ENCODE measurements around the gene ALPK3. TPM values are rescaled to one million over a fixed set of nuclear protein-coding genes. Genes with fewer than 3 reads are reported as not detected.

Gene ALPK3
- total RNA-seq, 6 donors from 2014 or later, result 7.9 to 36.4 (median 13.0) TPM

DNA sequence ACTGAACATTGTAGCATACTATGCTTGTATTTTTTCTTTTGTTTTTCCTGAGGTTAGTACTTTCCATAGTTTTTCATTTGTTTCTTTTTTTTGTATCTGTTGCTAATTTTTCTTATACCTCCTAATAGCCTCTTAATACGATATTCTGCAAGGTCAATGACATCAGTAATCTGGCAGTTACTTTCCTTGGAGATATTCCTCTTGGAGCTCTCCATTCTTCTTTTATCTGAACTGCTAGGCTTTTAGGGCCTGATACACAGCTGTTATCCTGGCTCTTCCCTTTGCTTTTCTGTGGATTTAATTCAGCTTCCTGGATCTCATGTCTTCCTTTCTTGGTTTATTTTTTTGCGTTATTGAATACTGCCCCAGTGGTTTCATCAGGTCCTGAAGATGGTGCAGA is 12.9 kb downstream of the ALPK3 start:
- DNase-seq (no peak), ATAC-seq (ENCODE audit: low FRiP score in 2 of 2) (no peak)
- Histone ChIP-seq H3K9me3 (no peaks in the 10 kb centered on the region), H3K27ac (no peak overlapping the region), H3K27me3 (no peaks in the 10 kb centered on the region), H3K36me3 (no peaks in the 10 kb centered on the region), H3K4me3 (no peak overlapping the region), H3K4me1 (peaks cover 0 to 14% (median 8%) of the 10 kb centered on the region in 4 donors)
- WGBS, 2 donors, result 71 to 78% methylated on average over 2 of the region's 2 CpGs
- TF ChIP-seq, protein P1, sequence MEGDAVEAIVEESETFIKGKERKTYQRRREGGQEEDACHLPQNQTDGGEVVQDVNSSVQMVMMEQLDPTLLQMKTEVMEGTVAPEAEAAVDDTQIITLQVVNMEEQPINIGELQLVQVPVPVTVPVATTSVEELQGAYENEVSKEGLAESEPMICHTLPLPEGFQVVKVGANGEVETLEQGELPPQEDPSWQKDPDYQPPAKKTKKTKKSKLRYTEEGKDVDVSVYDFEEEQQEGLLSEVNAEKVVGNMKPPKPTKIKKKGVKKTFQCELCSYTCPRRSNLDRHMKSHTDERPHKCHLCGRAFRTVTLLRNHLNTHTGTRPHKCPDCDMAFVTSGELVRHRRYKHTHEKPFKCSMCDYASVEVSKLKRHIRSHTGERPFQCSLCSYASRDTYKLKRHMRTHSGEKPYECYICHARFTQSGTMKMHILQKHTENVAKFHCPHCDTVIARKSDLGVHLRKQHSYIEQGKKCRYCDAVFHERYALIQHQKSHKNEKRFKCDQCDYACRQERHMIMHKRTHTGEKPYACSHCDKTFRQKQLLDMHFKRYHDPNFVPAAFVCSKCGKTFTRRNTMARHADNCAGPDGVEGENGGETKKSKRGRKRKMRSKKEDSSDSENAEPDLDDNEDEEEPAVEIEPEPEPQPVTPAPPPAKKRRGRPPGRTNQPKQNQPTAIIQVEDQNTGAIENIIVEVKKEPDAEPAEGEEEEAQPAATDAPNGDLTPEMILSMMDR (IDR thresholded peaks at IDR 0.05), result no peak
- TF ChIP-seq POLR2A (IDR thresholded peaks at IDR 0.05) (no peak), EP300 (IDR thresholded peaks at IDR 0.05) (no peak), POLR2AphosphoS5 (IDR thresholded peaks at IDR 0.05) (no peak)

DNA sequence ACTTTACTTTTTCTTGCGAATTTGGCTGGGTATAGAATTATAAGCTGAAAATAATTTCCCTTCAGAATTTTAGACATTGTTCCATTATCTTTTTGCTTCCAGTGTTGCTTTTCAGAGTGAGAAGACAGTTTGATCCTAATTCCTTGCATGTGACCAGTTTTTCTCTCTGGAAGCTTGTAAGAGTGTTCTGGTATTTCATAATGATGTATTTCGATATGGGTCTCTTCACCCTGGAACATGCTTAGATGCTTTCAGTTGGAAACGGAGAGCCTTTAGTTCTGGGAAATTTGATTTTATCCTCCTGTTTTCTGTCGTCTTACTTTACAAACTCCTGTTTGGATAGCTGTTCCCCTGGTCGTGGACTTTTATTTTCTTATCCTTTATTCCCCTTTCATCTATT is 13.9 kb downstream of the ALPK3 start:
- DNase-seq, result no peak
- Histone ChIP-seq H3K4me1 (peaks cover 0 to 14% (median 8%) of the 10 kb centered on the region in 4 donors), H3K4me3 (no peak overlapping the region), H3K27me3 (no peaks in the 10 kb centered on the region), H3K36me3 (no peaks in the 10 kb centered on the region), H3K9me3 (no peaks in the 10 kb centered on the region), H3K27ac (no peak overlapping the region)
- WGBS, 2 donors, result 84 to 90% methylated on average over 5 of the region's 5 CpGs
- TF ChIP-seq POLR2A (IDR thresholded peaks at IDR 0.05), result no peak
- TF ChIP-seq, protein P1 (IDR thresholded peaks at IDR 0.05), result no peak
- no peak for TF ChIP-seq POLR2AphosphoS5 (IDR thresholded peaks at IDR 0.05)
- TF ChIP-seq EP300 (IDR thresholded peaks at IDR 0.05), result no peak
- ATAC-seq (ENCODE audit: low FRiP score in 2 of 2), result no peak

DNA sequence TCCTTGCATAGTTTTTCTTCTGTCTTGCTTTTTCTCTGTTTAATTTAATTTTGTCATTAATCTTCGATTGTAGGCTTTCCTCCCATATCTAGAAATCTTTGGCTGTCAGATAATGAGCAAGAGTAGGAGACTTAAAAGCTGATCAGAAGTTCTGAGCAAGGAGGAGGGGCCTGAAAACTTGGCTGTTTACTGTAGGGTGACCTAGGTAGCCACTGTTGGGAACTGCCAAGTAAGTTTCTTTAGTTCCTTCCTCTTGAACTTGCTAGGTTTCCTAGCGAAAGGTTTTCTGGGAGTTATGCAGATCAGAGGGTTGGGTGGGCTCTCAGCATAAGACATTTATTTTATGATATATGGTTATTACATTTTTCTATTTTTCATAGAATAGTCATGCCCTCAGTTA is 14.5 kb downstream of the ALPK3 start:
- DNase-seq (no peak), ATAC-seq (ENCODE audit: low FRiP score in 2 of 2) (no peak)
- 56 to 63% methylated on average over 2 of the region's 2 CpGs for WGBS, 2 donors
- no peak overlapping the region for H3K27ac ChIP-seq
- TF ChIP-seq POLR2AphosphoS5 (IDR thresholded peaks at IDR 0.05) (no peak), EP300 (IDR thresholded peaks at IDR 0.05) (no peak), POLR2A (IDR thresholded peaks at IDR 0.05) (no peak)
- TF ChIP-seq, protein P1 (IDR thresholded peaks at IDR 0.05), result no peak
- no peaks in the 10 kb centered on the region for H3K36me3 ChIP-seq
- no peaks in the 10 kb centered on the region for H3K9me3 ChIP-seq
- no peak overlapping the region for H3K4me3 ChIP-seq
- H3K4me1 ChIP-seq, result peaks cover 0 to 14% (median 8%) of the 10 kb centered on the region in 4 donors
- H3K27me3 ChIP-seq, result no peaks in the 10 kb centered on the region

DNA sequence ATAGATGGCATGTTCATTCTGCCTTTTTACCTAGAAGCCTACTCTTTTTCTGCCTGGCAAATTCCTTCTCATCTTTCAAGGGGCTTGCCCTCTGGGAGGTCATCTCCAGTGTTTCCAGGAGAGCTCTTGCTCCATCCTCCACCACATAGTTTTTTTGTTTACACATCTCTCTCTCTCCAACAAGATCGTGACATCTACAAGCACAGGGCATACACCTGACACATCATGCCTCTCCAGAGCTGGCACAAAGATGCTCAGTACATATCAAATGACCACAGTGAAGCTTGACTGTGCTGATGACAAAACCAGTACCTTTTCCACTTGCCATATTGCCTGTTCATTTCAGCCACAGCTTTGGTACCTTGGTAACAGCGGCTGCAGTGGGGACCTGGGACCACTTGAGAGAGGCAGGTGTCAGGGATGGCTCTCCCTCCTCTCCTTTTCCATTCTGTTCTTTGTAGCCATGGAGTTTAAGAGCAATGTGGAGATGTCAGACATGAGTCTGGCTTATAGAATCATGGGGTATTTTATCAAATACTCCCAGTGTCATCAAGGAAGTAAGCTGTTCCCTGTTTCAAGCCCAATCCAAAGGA is 15.4 kb downstream of the ALPK3 start:
- Histone ChIP-seq H3K27ac (no peak overlapping the region), H3K36me3 (no peaks in the 10 kb centered on the region), H3K4me3 (no peak overlapping the region), H3K27me3 (no peaks in the 10 kb centered on the region), H3K9me3 (no peaks in the 10 kb centered on the region), H3K4me1 (peaks cover 0 to 14% (median 8%) of the 10 kb centered on the region in 4 donors)
- TF ChIP-seq POLR2A (IDR thresholded peaks at IDR 0.05) (no peak), EP300 (IDR thresholded peaks at IDR 0.05) (peak in 1 of 4 donors; percentile 11)
- WGBS, 2 donors, result 44 to 86% methylated on average over 2 of the region's 2 CpGs
- no peak for DNase-seq
- no peak for ATAC-seq (ENCODE audit: low FRiP score in 2 of 2)

DNA sequence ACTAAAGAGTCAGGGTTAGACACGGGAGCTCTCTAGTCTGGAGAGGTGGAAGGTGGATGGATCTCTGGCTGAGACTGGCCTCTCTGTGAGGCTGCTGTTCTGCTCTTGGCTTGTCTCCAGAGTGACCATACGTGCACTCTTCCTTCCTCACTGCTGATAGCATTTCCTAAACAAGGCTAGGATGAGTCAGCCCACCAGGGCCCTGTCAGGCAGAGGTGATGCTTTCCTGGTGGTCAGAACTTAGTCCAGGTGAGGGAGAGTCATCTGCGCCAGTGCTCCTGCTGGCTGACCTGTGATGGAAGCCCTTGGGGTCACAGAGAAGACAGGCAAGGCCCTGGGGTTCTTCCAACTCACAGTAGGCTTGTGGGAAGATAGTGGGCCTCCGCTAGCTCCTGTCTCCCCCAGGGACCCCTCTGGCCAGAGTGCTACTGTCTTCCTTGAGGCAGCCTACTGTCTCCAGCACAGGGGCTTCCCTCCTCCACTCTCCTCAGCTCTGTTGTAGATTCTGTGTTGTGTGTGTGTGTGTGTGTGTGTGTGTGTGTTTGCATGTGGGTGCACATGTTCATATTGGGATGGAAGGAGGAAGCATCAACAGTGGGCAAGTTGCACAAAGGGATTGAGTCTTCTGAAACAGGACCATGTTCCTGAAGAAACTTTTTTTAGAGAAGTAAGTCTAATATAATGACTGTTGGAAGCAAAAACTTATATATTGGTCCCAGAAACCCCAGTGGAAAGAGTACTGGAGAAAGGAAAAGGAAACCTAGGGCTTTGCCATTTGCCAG is 16.5 kb downstream of the ALPK3 start:
- no peaks in the 10 kb centered on the region for H3K36me3 ChIP-seq
- H3K9me3 ChIP-seq, result no peaks in the 10 kb centered on the region
- H3K4me1 ChIP-seq, result peaks cover 0 to 11% (median 8%) of the 10 kb centered on the region in 4 donors
- H3K4me3 ChIP-seq, result no peak overlapping the region
- 34 to 55% methylated on average over 2 to 4 of the region's 4 CpGs for WGBS, 2 donors
- no peak overlapping the region for H3K27ac ChIP-seq
- no peaks in the 10 kb centered on the region for H3K27me3 ChIP-seq
- ATAC-seq (ENCODE audit: low FRiP score in 2 of 2) (peak in 1 of 2 donors; percentile 24), DNase-seq (no peak)
- TF ChIP-seq, protein P1 (IDR thresholded peaks at IDR 0.05), result no peak
- TF ChIP-seq POLR2A (IDR thresholded peaks at IDR 0.05) (no peak), POLR2AphosphoS5 (IDR thresholded peaks at IDR 0.05) (no peak), EP300 (IDR thresholded peaks at IDR 0.05) (no peak)
